Activated CD4-positive, alpha-beta T cell treated with anti-CD3 and anti-CD28 coated beads for 36 hours (primary cell): Measurements from ENCODE around the gene TNFAIP8. TPM values are rescaled to one million over a fixed set of nuclear protein-coding genes. Genes with fewer than 3 reads are reported as not detected.
"Not testable (repeated sequence)": the region's sequence is repeated elsewhere in the genome, so short reads cannot be mapped to it uniquely, and the experiment has no call there.

Experiments used
- ATAC-seq: fragments of 200-7000 bp; cut with Tn5 transposase; one replicate; pipeline ENCODE4 v1.10.0; 2021; ENCODE audit warnings: mild to moderate bottlenecking, moderate library complexity
- CTCF ChIA-PET: fragments of 350-600 bp; sonication (Branson Sonifier 250); formaldehyde crosslinking; loops from one replicate; lab custom pipeline; 2021; ENCODE audit warnings: antibody characterized with exemption; lab: Charles Lee
- POLR2A ChIA-PET: fragments of 350-600 bp; sonication (Branson Sonifier 250); formaldehyde crosslinking; loops from one replicate; lab custom pipeline; 2021; ENCODE audit warnings: antibody characterized with exemption, inconsistent platforms; lab: Charles Lee
- DNase-seq: peaks from one replicate; pipeline ENCODE4 v3.0.0-alpha.2; 2020
- H3K27ac Mint-ChIP-seq: one replicate; pipeline ENCODE4 v1.8.0; 2021; ENCODE audit warnings: mixed read lengths
- H3K27me3 Mint-ChIP-seq: one replicate; pipeline ENCODE4 v1.8.0; 2021; ENCODE audit warnings: mixed read lengths
- H3K36me3 Mint-ChIP-seq: one replicate; pipeline ENCODE4 v1.8.0; 2021; ENCODE audit warnings: low read depth, mixed read lengths
- H3K4me1 Mint-ChIP-seq: one replicate; pipeline ENCODE4 v1.8.0; 2021; ENCODE audit warnings: mixed read lengths
- H3K4me3 Mint-ChIP-seq: one replicate; pipeline ENCODE4 v1.8.0; 2021; ENCODE audit warnings: mild to moderate bottlenecking, moderate library complexity, mixed read lengths
- H3K9me3 Mint-ChIP-seq: one replicate; pipeline ENCODE4 v1.8.0; 2021; ENCODE audit warnings: low read depth, mixed read lengths
- intact Hi-C, 2 experiments: fragments of 100-400 bp; cut with DNase I in 1 of 2; cut with micrococcal nuclease in 1 of 2; formaldehyde crosslinking; loops; one replicate each; pipeline versions ENCODE4 v1.14.2 to v1.15.1; 2022 to 2024; cut with DNase I, micrococcal nuclease
- total RNA-seq, 2 experiments: library from RNA; stranded (reverse); gene quantifications; one replicate each; pipeline ENCODE4 v1.2.3, GENCODE V29; 2021

TNFAIP8 gene
- total RNA-seq, 2 experiments from 2014 or later = 166 to 171 TPM

DNA sequence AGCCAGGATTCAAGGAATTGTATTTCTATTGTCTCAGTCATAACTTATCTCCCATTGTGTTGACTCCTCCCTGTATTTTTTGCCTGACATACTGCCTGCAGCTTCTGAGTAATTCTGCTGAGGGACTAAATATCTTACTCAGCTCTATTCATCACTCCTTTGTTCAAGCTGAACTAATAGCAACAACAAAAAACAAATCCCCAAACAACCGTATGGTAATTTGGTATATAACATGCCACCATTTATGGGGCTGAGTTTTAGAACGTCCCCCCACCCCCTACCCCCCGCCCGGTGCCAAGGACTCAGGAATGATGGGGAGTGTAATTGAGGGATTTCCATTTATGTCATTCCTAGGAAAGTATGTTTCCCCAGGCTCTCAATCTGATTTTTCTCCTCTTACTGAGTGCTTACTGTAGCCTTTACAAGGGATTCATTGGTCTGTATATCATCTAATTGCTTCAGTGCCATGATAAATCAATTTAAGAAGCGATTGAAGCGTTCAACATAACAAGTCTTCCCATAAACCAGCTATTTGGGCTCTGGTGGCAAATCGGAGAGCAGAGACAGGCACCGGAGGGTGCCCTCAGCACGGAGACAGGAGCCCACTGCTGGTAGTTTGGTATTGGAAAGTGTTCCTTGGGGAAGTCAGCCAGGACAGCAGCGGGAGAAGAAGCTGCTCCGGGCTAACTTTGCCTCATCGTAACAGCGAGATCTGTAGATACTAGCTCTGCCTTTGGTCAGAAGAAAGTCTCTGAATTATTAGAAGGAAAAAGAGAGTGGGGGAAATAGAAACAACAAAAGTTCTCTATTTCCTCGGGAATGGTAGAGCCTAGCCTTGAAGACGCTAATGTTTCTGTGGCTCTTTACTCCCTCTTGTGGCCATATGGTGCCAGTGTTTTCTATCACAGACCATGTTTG is 55.8 kb downstream of the TNFAIP8 start:
- Mint-ChIP-seq H3K4me1 (peaks cover 35% of the 10 kb centered on the region), H3K4me3 (peak overlapping the region; percentile 78), H3K36me3 (no peaks in the 10 kb centered on the region), H3K9me3 (no peaks in the 10 kb centered on the region), H3K27ac (peak overlapping the region; percentile 93), H3K27me3 (no peaks in the 10 kb centered on the region)
- intact Hi-C loops = loop anchor here (1.0 to 5.0 kb wide), 11 partner anchors 14 to 423 kb away; partner anchors contain the start of genes DTWD2 (in 2 of the 2) and DMXL1 (in 1 of the 2)
- peak; percentile 66 for DNase-seq
- POLR2A ChIA-PET = interaction anchor here (0.8 to 1.9 kb wide), 2 partner anchors 44 to 143 kb away, joined by 3 to 7 read pairs; no protein-coding TSS in a partner anchor
- ATAC-seq = peak; percentile 78
- CTCF ChIA-PET = interaction anchor here (0.6 to 6.4 kb wide), 68 partner anchors 9 to 573 kb away, joined by 3 to 88 read pairs (median 6); partner anchors contain the start of genes DMXL1, DTWD2 and TNFAIP8

DNA sequence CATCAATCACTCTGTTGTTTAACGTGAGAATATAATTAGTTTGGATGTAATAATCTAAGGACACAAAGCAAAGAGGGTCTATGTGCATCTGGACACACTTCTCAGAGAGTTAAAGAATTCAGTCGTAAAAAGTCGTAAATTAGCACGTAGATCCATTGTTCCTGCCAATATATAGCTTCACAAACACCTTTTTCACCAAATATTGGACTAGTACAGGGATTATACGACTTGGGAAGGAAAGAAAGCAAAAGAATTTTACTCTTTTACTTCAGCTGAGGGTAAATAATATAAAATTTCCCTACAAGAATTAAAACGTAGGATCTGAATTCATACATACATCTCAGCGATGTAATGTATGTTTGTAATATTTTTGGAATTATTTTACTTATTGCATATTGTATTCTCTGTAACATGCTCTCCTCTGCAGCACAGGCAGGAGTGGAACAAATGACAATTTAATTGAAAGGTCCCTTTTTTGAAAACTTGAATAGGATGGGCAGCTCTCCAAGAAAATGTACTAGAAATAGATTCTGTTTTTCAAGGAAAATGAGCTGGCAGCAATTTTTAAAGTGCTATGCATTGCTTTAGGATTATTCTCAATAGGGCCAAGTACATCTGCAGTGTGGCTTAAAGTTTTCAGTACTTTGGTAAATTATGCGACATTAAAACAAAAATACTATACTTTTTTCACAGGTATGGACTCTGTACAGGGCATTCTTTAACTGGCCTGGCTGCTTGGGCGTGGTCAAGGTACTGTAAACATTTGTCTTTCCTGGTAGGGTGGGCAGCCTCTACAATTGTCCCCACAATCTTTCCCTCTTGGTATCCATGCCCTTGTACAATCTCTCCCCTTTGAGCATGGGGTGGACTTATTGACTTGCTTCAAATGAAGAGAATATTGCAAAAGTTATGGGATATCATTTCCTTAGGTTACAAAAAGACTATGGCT is 56.7 kb downstream of the TNFAIP8 start:
- no peak for ATAC-seq
- Mint-ChIP-seq H3K36me3 (no peaks in the 10 kb centered on the region), H3K4me3 (peak overlapping the region; percentile 78), H3K9me3 (no peaks in the 10 kb centered on the region), H3K27me3 (no peaks in the 10 kb centered on the region), H3K27ac (peak overlapping the region; percentile 93), H3K4me1 (peaks cover 38% of the 10 kb centered on the region)
- ChIA-PET CTCF (interaction anchor here (0.6 to 6.4 kb wide), 58 partner anchors 8 to 427 kb away, joined by 3 to 88 read pairs (median 6); partner anchors contain the start of genes DMXL1, DTWD2 and TNFAIP8), POLR2A (interaction anchor here (0.7 to 0.8 kb wide), 3 partner anchors 19 to 45 kb away, joined by 3 to 5 read pairs (median 3); no protein-coding TSS in a partner anchor)
- intact Hi-C loops = loop anchor here (1.0 to 5.0 kb wide), 6 partner anchors 97 to 424 kb away; partner anchors contain the start of genes DTWD2 (in 2 of the 2) and DMXL1 (in 1 of the 2)
- no peak for DNase-seq

DNA sequence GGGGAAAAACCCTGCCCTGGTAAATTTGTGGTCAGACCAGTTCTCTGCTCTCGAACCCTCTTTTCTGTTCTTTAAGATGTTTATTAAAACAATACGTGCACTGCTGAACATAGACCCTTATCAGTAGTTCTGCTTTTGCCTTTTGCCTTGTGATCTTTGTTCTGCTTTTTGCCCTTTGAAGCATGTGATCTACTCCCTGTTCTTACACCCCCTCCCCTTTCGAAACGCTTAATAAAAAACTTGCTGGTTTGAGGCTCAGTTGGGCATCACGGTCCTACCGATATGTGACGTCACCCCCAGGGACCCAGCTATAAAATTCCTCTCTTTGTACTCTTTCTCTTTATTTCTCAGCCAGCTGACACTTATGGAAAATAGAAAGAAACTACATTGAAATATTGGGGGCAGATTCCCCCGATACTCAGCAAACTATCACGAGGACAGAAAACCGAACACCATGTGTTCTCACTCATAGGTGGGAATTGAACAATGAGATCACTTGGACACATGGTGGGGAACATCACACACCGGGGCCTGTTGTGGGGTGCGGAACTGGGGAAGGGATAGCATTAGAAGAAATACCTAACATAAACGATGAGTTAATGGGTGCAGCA is 58.4 kb downstream of the TNFAIP8 start:
- H3K9me3 Mint-ChIP-seq, H3K27ac Mint-ChIP-seq, H3K27me3 Mint-ChIP-seq, ATAC-seq, DNase-seq, H3K36me3 Mint-ChIP-seq, POLR2A ChIA-PET, H3K4me3 Mint-ChIP-seq: not testable (repeated sequence)
- H3K4me1 Mint-ChIP-seq = peaks cover 45% of the 10 kb centered on the region
- CTCF ChIA-PET = interaction anchor here (0.6 to 6.4 kb wide), 5 partner anchors 20 to 425 kb away, joined by 3 to 88 read pairs (median 11); partner anchors contain the start of genes DMXL1 and DTWD2
- intact Hi-C loops = loop anchor here in 1 of 2 experiments (5.0 kb wide), 1 partner anchor 342 kb away; the partner anchor contains the start of gene DMXL1

DNA sequence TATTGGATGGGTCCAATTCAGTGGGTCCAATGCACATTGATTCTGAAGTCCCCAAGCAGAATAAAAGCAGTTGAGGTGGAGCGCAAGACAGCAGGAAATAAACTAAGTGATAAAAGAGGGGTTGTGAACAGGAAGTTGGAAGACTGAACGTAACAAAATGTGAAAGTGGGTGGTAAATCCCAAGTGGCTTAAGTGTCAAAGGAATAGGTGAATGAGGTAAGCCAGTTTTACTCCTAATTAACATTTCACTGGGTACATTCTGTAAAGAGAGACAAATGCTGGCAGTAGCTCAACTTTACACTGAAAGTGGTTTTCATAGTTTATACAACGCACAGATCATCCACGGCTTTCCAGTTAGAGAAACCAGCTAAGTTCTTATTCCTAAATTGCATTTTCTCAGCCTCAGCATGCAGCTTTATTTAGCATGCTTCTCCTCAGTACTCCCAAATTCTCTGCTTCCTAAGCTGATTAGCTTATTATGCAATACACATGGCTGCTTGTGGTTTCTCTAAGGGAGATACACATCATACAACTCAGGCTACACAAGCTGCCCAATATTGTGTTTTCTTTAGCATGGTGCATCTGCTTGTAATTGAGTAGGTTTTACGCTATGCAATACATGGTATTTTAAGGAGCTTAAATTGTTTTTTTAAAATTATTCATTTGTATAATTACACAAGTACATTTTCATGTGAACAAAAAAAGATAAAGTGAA is 62.2 kb downstream of the TNFAIP8 start:
- H3K36me3 Mint-ChIP-seq = no peaks in the 10 kb centered on the region
- H3K4me1 Mint-ChIP-seq = peaks cover 14% of the 10 kb centered on the region
- intact Hi-C loops = no loop called here
- no peaks in the 10 kb centered on the region for H3K9me3 Mint-ChIP-seq
- DNase-seq (no peak), ATAC-seq (no peak)
- no peak overlapping the region for H3K4me3 Mint-ChIP-seq
- H3K27ac Mint-ChIP-seq = no peak overlapping the region
- POLR2A ChIA-PET = interaction anchor here (0.5 kb wide), 1 partner anchor 156 kb away, joined by 8 read pairs; no protein-coding TSS in a partner anchor
- H3K27me3 Mint-ChIP-seq = no peaks in the 10 kb centered on the region
- CTCF ChIA-PET = interaction anchor here (0.5 to 1.3 kb wide), 6 partner anchors 13 to 405 kb away, joined by 3 to 5 read pairs (median 4); no protein-coding TSS in a partner anchor

DNA sequence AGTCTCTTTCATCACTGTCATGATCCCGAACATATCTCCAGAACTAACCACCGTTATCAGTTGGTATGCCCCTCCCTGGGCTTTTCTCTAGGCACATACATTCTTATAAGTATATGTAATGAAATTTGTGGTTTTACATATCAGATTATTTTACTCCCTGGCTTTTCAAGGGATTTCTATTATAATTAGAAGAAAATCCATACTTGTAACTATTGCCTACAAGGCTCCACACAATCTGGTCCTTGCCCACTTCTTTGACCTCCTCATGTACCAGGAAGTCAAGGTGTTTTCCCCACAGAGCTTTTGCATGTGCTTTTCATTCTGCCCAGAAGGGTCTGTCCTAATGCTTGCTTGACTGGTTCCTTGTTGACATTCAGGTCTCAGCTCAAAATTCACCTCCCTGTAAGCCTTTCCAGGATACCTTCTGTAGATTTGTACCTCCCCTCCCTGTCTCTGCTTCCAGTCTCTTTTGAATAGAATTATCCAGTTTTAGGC is 62.8 kb downstream of the TNFAIP8 start:
- Mint-ChIP-seq H3K27ac (no peak overlapping the region), H3K36me3 (no peaks in the 10 kb centered on the region), H3K4me1 (peaks cover 14% of the 10 kb centered on the region), H3K4me3 (no peak overlapping the region), H3K27me3 (no peaks in the 10 kb centered on the region), H3K9me3 (no peaks in the 10 kb centered on the region)
- intact Hi-C loops = no loop called here
- DNase-seq (no peak), ATAC-seq (peak; percentile 55)
- ChIA-PET POLR2A (interaction anchor here (0.5 kb wide), 1 partner anchor 157 kb away, joined by 8 read pairs; no protein-coding TSS in a partner anchor), CTCF (interaction anchor here (0.7 to 1.3 kb wide), 4 partner anchors 13 to 406 kb away, joined by 3 to 5 read pairs (median 4); no protein-coding TSS in a partner anchor)

DNA sequence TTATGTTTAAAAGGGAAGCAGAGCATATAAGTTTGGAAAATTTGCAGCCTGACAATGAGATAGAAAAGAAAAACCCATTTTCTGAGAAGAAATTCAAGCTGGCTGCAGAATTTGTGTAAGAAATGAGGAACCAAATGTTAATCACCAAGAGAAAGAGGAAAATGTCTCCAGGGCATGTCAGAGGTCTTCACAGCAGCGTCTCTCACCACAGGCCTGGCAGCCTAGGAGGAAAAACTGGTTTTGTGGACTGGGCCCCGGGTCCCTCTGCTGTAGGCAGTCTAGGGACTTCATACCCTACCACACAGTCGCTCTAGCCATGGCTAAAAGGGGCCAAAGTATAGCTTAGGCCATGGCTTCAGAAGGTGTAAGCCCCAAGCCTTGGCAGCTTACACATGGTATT is 64.3 kb downstream of the TNFAIP8 start:
- Mint-ChIP-seq H3K27me3 (no peaks in the 10 kb centered on the region), H3K4me1 (peaks cover 14% of the 10 kb centered on the region), H3K27ac (no peak overlapping the region), H3K9me3 (no peaks in the 10 kb centered on the region), H3K4me3 (no peak overlapping the region), H3K36me3 (no peaks in the 10 kb centered on the region)
- intact Hi-C loops = no loop called here
- ATAC-seq (no peak), DNase-seq (no peak)
- ChIA-PET CTCF (no interaction called here), POLR2A (no interaction called here)

DNA sequence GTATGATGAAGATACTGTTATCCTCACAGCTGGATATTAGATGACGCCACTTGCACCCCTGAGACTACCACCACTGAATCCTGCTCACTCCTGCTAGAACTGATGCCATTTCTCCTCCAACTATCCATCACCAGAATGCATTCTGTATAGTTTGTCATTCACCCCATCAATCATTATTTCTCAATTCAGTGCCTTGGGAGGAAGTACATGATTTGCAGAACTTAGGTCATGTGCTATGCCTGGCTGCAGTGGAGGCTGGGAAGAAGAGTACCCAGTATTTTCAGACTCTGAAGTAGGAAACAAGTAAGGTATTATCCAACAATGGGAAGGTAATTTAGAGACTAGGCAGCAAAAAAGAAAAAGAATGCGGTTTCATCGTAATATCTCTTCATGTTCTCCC is 70.2 kb downstream of the TNFAIP8 start:
- intact Hi-C loops = no loop called here
- no peak for DNase-seq
- Mint-ChIP-seq H3K4me1 (no peaks in the 10 kb centered on the region), H3K27me3 (no peaks in the 10 kb centered on the region), H3K27ac (no peak overlapping the region), H3K9me3 (no peaks in the 10 kb centered on the region), H3K4me3 (no peak overlapping the region), H3K36me3 (no peaks in the 10 kb centered on the region)
- ATAC-seq = no peak
- POLR2A ChIA-PET = no interaction called here
- CTCF ChIA-PET = interaction anchor here (0.8 kb wide), 1 partner anchor 9 kb away, joined by 5 read pairs; no protein-coding TSS in a partner anchor

DNA sequence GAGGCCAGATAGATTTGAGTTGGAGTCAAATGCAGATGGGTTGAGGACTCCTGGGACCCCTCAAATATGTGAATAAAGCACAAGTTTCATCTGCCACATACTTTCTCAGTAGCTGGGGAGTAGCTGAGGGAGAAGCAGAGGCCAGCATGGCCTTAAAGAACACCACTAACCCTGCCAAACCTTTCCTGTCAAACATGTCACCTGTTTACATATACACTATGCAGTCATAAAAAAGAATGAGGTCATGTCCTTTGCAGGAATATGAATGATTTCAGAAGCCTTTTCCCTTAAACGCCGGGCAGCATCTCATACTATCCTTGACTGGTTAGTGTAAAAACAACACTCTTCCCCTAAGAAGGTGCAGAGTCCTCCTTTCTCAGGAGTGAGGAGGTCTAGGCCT is 71.2 kb downstream of the TNFAIP8 start:
- ChIA-PET POLR2A (no interaction called here), CTCF (no interaction called here)
- H3K36me3 Mint-ChIP-seq = no peaks in the 10 kb centered on the region
- no peak overlapping the region for H3K4me3 Mint-ChIP-seq
- no peaks in the 10 kb centered on the region for H3K27me3 Mint-ChIP-seq
- no peak overlapping the region for H3K27ac Mint-ChIP-seq
- no peaks in the 10 kb centered on the region for H3K9me3 Mint-ChIP-seq
- ATAC-seq (no peak), DNase-seq (no peak)
- intact Hi-C loops = no loop called here
- no peaks in the 10 kb centered on the region for H3K4me1 Mint-ChIP-seq

DNA sequence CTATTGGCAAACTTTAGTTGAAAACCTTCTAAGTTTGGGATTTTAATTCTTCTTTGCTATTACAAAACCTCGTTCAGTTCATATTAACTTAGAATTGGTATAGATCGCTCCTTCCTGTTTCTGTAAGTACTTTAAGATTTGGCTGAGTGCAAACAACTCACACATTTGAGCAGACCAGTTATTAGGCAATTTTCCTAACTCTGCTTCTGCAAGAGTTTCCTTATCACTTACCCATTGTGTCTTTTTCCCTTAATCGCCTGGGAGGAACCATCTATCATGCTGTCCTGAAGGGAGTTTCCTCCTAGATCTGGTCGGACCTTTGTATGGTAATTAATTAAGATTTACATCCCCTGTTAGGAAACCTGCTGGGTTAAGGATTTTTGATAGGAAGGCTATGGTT is 71.8 kb downstream of the TNFAIP8 start:
- not testable (repeated sequence) for H3K4me3 Mint-ChIP-seq

DNA sequence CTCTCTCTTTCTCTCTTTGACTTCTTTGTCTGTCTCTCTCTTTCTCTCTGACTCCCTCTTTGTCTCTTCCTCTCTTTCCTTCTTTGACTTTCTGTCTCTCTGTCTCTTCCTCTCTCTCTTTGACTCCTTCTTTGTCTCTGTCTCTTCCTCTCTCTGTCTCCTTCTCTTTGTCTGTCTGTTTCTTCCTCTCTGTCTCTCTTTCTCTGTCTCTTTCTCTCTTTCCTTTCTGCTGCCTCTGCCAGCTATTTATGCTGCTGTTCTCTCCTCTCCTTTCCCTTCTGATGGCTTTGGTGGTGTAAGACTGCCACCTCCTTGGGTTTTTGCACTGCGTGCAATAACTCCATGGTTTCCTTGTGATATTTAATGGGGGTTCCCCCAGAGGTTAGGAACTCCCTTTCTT is 72.3 kb downstream of the TNFAIP8 start:
- H3K27ac Mint-ChIP-seq, H3K4me1 Mint-ChIP-seq, H3K9me3 Mint-ChIP-seq, CTCF ChIA-PET, intact Hi-C loops, H3K36me3 Mint-ChIP-seq, DNase-seq, POLR2A ChIA-PET, ATAC-seq, H3K4me3 Mint-ChIP-seq, H3K27me3 Mint-ChIP-seq: not testable (repeated sequence)

More for the DNA sequence above, 71.8 kb downstream of the TNFAIP8 start:
- CTCF ChIA-PET, H3K27ac Mint-ChIP-seq, H3K4me1 Mint-ChIP-seq, DNase-seq, POLR2A ChIA-PET, H3K27me3 Mint-ChIP-seq, ATAC-seq, H3K36me3 Mint-ChIP-seq, H3K9me3 Mint-ChIP-seq, intact Hi-C loops: not testable (repeated sequence)
